ENCODE data around the gene PDE4D. TPM values are rescaled to one million over a fixed set of nuclear protein-coding genes. Genes with fewer than 3 reads are reported as not detected.

Gene PDE4D
- total and polyA plus RNA-seq, 2 of the 4 experiments (the other 2 are of a cell fraction): 1.4 to 7.9 TPM

GRCh38 chr5:59665086-59665831, 228.3 kb downstream of the PDE4D start:
- Histone ChIP-seq H2BK20ac (ENCODE audit: low read depth, low read length) (no peak overlapping the region), H2BK120ac (ENCODE audit: low read depth, low read length) (no peak overlapping the region), H3K4me1 (ENCODE audit: control insufficient read depth, insufficient read depth, low read length) (no peaks in the 10 kb centered on the region), H2BK5ac (ENCODE audit: low read depth, low read length, poor library complexity, severe bottlenecking) (no peak overlapping the region), H3K23ac (ENCODE audit: low read depth, low read length) (no peak overlapping the region), H3K9me3 (ENCODE audit: control insufficient read depth, insufficient read depth, low read length) (no peaks in the 10 kb centered on the region), H2AK9ac (replicated peaks; ENCODE audit: low read depth, low read length, poor library complexity) (no peak overlapping the region), H4K20me1 (ENCODE audit: insufficient read depth, low read length) (no peaks in the 10 kb centered on the region), H3K27me3 (ENCODE audit: control insufficient read depth, insufficient read depth, low read length) (no peaks in the 10 kb centered on the region), H3K36me3 (ENCODE audit: control insufficient read depth, insufficient read depth, low read length) (no peaks in the 10 kb centered on the region), H4K8ac (ENCODE audit: low read depth in 2 of 2, low read length in 2 of 2) (no peak overlapping the region), H2AFZ (replicated peaks; ENCODE audit: low read length, poor library complexity) (no peak overlapping the region), H3K9ac (ENCODE audit: low read depth, low read length) (no peak overlapping the region), H3K14ac (replicated peaks; ENCODE audit: low read depth, low read length) (no peak overlapping the region), H3K18ac (ENCODE audit: low read depth, low read length) (no peak overlapping the region), H4K5ac (ENCODE audit: low read depth, low read length) (no peak overlapping the region), H3K9me1 (ENCODE audit: insufficient read depth, low read length) (no peaks in the 10 kb centered on the region; the same call in 1 of the 2 replicates), H2BK15ac (ENCODE audit: low read depth, low read length) (no peak overlapping the region), H4K91ac (ENCODE audit: insufficient read depth, low read depth, low read length) (no peak overlapping the region), H3K79me1 (ENCODE audit: low read depth in 1 of 2, low read length in 2 of 2) (no peaks in the 10 kb centered on the region), H3K4ac (ENCODE audit: low read depth, low read length) (no peak overlapping the region), H3K27ac (ENCODE audit: insufficient read depth, low read length) (no peak overlapping the region), H3K4me3 (ENCODE audit: insufficient read depth, low read depth, low read length) (no peak overlapping the region), H2AK5ac (ENCODE audit: low read depth, low read length) (no peak overlapping the region), H3K4me2 (ENCODE audit: low read depth, low read length) (no peak overlapping the region), H3K56ac (ENCODE audit: extremely low read depth, insufficient read depth, low read length) (no peak overlapping the region)
- ChIA-PET CTCF (interaction anchor here (1.1 to 1.4 kb wide), 2 partner anchors 8 to 332 kb away, joined by 3 read pairs; no protein-coding TSS in a partner anchor), POLR2A (ENCODE audit: unreplicated experiment) (no interaction called here)
- dilution Hi-C loops (cut with HindIII; ENCODE audit: low sequenced_read_pairs, unreplicated experiment): no loop called here
- no TSS peak for BruUV-seq (replicated peaks)
- TF ChIP-seq CHD1 (IDR thresholded peaks at IDR 0.05; ENCODE audit: low read depth, low read length) (no peak), NFE2L2 (IDR thresholded peaks at IDR 0.05; ENCODE audit: low read depth, low read length) (no peak), FOS (IDR thresholded peaks at IDR 0.05; ENCODE audit: low read depth, low read length) (no peak), POLR2A (IDR thresholded peaks at IDR 0.05; ENCODE audit: low read depth, low read length) (no peak)
- DNase-seq: no peak
- intact Hi-C loops (cut with micrococcal nuclease): no loop called here
- in situ Hi-C loops (cut with MboI; ENCODE audit: low sequenced_read_pairs): loop anchor here (25.0 kb wide), 1 partner anchor 153 kb away; no protein-coding TSS in a partner anchor
- no peak for ATAC-seq (ENCODE audit: low read depth)

Data from IMR-90 (cell line).